SHP77 treated with DMSO at 0.1 percent for 48 hours (cell line): ENCODE measurements around the gene SLC26A9.

ENCODE experiments used
- DNase-seq: peaks from one replicate; lab custom pipeline; 2025; lab: John Stamatoyannopoulos, UW

Gene SLC26A9

GRCh38 chr1:205947024-205947423 lies 3.8 kb upstream of the SLC26A9 start:
- DNase-seq: no peak

- DNase-seq: no peak
These were observed 1.8 kb upstream of the SLC26A9 start for GRCh38 chr1:205945069-205945468.

GRCh38 chr1:205944525-205944924 lies 1.3 kb upstream of the SLC26A9 start:
- DNase-seq: no peak

GRCh38 chr1:205942631-205943159 lies 561 bp downstream of the SLC26A9 start:
- DNase-seq: no peak

- DNase-seq: no peak
These were observed 2.5 kb downstream of the SLC26A9 start for GRCh38 chr1:205940710-205941109.

GRCh38 chr1:205939690-205940330 lies 3.4 kb downstream of the SLC26A9 start:
- DNase-seq: peak; percentile 29

- DNase-seq: no peak
These were observed 4.6 kb downstream of the SLC26A9 start for GRCh38 chr1:205938682-205939081.

GRCh38 chr1:205936846-205937586 lies 6.2 kb downstream of the SLC26A9 start:
- no peak for DNase-seq

GRCh38 chr1:205936311-205936710 lies 6.9 kb downstream of the SLC26A9 start:
- no peak for DNase-seq

GRCh38 chr1:205935869-205936268 lies 7.4 kb downstream of the SLC26A9 start:
- no peak for DNase-seq

GRCh38 chr1:205934788-205935187 lies 8.5 kb downstream of the SLC26A9 start:
- DNase-seq: no peak

GRCh38 chr1:205933671-205934618 lies 9.3 kb downstream of the SLC26A9 start:
- DNase-seq: no peak

- no peak for DNase-seq
These were observed 10.5 kb downstream of the SLC26A9 start for GRCh38 chr1:205932776-205933175.

GRCh38 chr1:205930799-205931281 lies 12.4 kb downstream of the SLC26A9 start:
- DNase-seq: no peak

GRCh38 chr1:205930195-205930577 lies 13.1 kb downstream of the SLC26A9 start:
- no peak for DNase-seq

- no peak for DNase-seq
These were observed 13.6 kb downstream of the SLC26A9 start for GRCh38 chr1:205929496-205930194.

GRCh38 chr1:205928317-205928716 lies 14.9 kb downstream of the SLC26A9 start:
- DNase-seq: no peak

GRCh38 chr1:205927676-205928075 lies 15.6 kb downstream of the SLC26A9 start:
- DNase-seq: no peak

- DNase-seq: no peak
These were observed 16.0 kb downstream of the SLC26A9 start for GRCh38 chr1:205927247-205927646.

GRCh38 chr1:205926636-205927035 lies 16.6 kb downstream of the SLC26A9 start:
- no peak for DNase-seq

- no peak for DNase-seq
These were observed 17.0 kb downstream of the SLC26A9 start for GRCh38 chr1:205926213-205926612.

GRCh38 chr1:205925736-205926135 lies 17.5 kb downstream of the SLC26A9 start:
- no peak for DNase-seq
